SU-DHL-6 (cell line): ENCODE results near the gene PEA15.

Experiments used
- H2AFZ ChIP-seq: fragments of 200-600 bp; sonication (generic); 2 replicates; pipeline ENCODE4 v1.6.1; 2014; ENCODE audit warnings: low read depth, mild to moderate bottlenecking, moderate library complexity, mixed read lengths, antibody characterized with exemption, low read length; ENCODE audit not compliant: severe bottlenecking
- H3F3A ChIP-seq: fragments of 200-600 bp; shearing (Covaris generic); 2 replicates; pipeline ENCODE4 v1.6.0; 2016; ENCODE audit warnings: antibody characterized with exemption, mild to moderate bottlenecking; ENCODE audit not compliant: insufficient read depth
- H3K27ac ChIP-seq: fragments of 200-600 bp; sonication (generic); 2 replicates; pipeline ENCODE4 v1.5.1; 2016; ENCODE audit warnings: low read depth, mild to moderate bottlenecking, low read length, moderate library complexity, mixed read lengths
- H3K27me3 ChIP-seq: fragments of 200-600 bp; sonication (generic), shearing (Covaris generic); 2 replicates; pipeline ENCODE4 v1.6.0; 2014; ENCODE audit warnings: mild to moderate bottlenecking, low read length
- H3K36me3 ChIP-seq: fragments of 200-600 bp; sonication (generic); 2 replicates; pipeline ENCODE4 v1.6.1; 2014; ENCODE audit warnings: mild to moderate bottlenecking, low read length, mixed read lengths
- H3K4me2 ChIP-seq: fragments of 300-600, 200-600 bp; shearing (Covaris generic), sonication (generic); 2 replicates; pipeline ENCODE4 v1.6.0; 2014; ENCODE audit warnings: low read length, low read depth, mild to moderate bottlenecking; ENCODE audit not compliant: poor library complexity, severe bottlenecking
- H3K4me3 ChIP-seq: fragments of 200-600 bp; sonication (generic); 2 replicates; pipeline ENCODE4 v1.5.1; 2014; ENCODE audit warnings: antibody characterized with exemption, low read length, mild to moderate bottlenecking, mixed read lengths; ENCODE audit not compliant: insufficient read depth, poor library complexity, severe bottlenecking
- H3K79me2 ChIP-seq: fragments of 200-600 bp; sonication (generic); 2 replicates; pipeline ENCODE4 v1.6.1; 2014; ENCODE audit warnings: mild to moderate bottlenecking, low read length, moderate library complexity; ENCODE audit not compliant: insufficient read depth
- H3K9ac ChIP-seq: fragments of 200-600 bp; sonication (generic); 2 replicates; pipeline ENCODE4 v1.7.0; 2014; ENCODE audit warnings: mild to moderate bottlenecking, low read length
- H3K9me2 ChIP-seq: fragments of 200-600 bp; sonication (generic); replicated peaks from 2 replicates; pipeline ENCODE4 v1.6.1; 2014; ENCODE audit warnings: low read length; ENCODE audit not compliant: insufficient read depth
- H3K9me3 ChIP-seq: fragments of 200-600 bp; sonication (generic); 2 replicates; pipeline ENCODE4 v1.6.1; 2014; ENCODE audit warnings: low read length, mixed read lengths; ENCODE audit not compliant: insufficient read depth
- H4K20me1 ChIP-seq: fragments of 200-600 bp; sonication (generic); 2 replicates; pipeline ENCODE4 v1.6.1; 2014; ENCODE audit warnings: low read depth, mild to moderate bottlenecking, antibody characterized with exemption, low read length, moderate library complexity, mixed read lengths
- CTCF ChIP-seq: fragments of 200-600 bp; sonication (generic); IDR thresholded peaks from one replicate; pipeline ENCODE4 v1.5.1; 2017; ENCODE audit warnings: antibody characterized with exemption, mild to moderate bottlenecking, low read length, moderate library complexity; ENCODE audit not compliant: insufficient read depth, poor library complexity, severe bottlenecking
- EZH2phosphoT487 ChIP-seq: fragments of 200-600 bp; sonication (generic), shearing (Covaris generic); conservative IDR thresholded peaks from 2 replicates; pipeline ENCODE4 v1.6.1; 2018; ENCODE audit warnings: mild to moderate bottlenecking, antibody characterized with exemption, low read length, moderate library complexity, mixed read lengths

Gene PEA15

GRCh38 chr1:160167580-160167979, 37.6 kb upstream of the PEA15 start:
- no peak for TF ChIP-seq CTCF
- no peak for TF ChIP-seq EZH2phosphoT487
- Histone ChIP-seq H3K4me3 (no peak overlapping the region), H3K4me2 (no peak overlapping the region), H3F3A (no peaks in the 10 kb centered on the region), H3K36me3 (no peaks in the 10 kb centered on the region), H3K27me3 (no peaks in the 10 kb centered on the region), H3K9ac (no peak overlapping the region), H3K79me2 (no peaks in the 10 kb centered on the region), H3K9me2 (no peaks in the 10 kb centered on the region), H2AFZ (no peak overlapping the region), H3K27ac (no peak overlapping the region), H3K9me3 (no peaks in the 10 kb centered on the region), H4K20me1 (no peaks in the 10 kb centered on the region)

GRCh38 chr1:160168016-160168415, 37.2 kb upstream of the PEA15 start:
- no peaks in the 10 kb centered on the region for H3K9me3 ChIP-seq
- H3K79me2 ChIP-seq, result no peaks in the 10 kb centered on the region
- H3F3A ChIP-seq, result no peaks in the 10 kb centered on the region
- TF ChIP-seq EZH2phosphoT487, result no peak
- TF ChIP-seq CTCF, result no peak
- no peaks in the 10 kb centered on the region for H4K20me1 ChIP-seq
- H3K9me2 ChIP-seq, result no peaks in the 10 kb centered on the region
- H3K9ac ChIP-seq, result no peak overlapping the region
- H3K27me3 ChIP-seq, result no peaks in the 10 kb centered on the region
- H3K36me3 ChIP-seq, result no peaks in the 10 kb centered on the region
- no peak overlapping the region for H3K4me2 ChIP-seq
- no peak overlapping the region for H2AFZ ChIP-seq
- no peak overlapping the region for H3K4me3 ChIP-seq
- H3K27ac ChIP-seq, result no peak overlapping the region

- no peaks in the 10 kb centered on the region for H3F3A ChIP-seq
- no peaks in the 10 kb centered on the region for H3K36me3 ChIP-seq
- no peaks in the 10 kb centered on the region for H3K9me3 ChIP-seq
- no peak overlapping the region for H3K4me2 ChIP-seq
- H2AFZ ChIP-seq, result no peak overlapping the region
- no peaks in the 10 kb centered on the region for H3K79me2 ChIP-seq
- no peak for TF ChIP-seq EZH2phosphoT487
- TF ChIP-seq CTCF, result no peak
- no peaks in the 10 kb centered on the region for H3K9me2 ChIP-seq
- no peak overlapping the region for H3K27ac ChIP-seq
- H3K4me3 ChIP-seq, result no peak overlapping the region
- H4K20me1 ChIP-seq, result no peaks in the 10 kb centered on the region
- no peak overlapping the region for H3K9ac ChIP-seq
- H3K27me3 ChIP-seq, result no peaks in the 10 kb centered on the region
These were observed 36.4 kb upstream of the PEA15 start for GRCh38 chr1:160168609-160169369.
